ENCODE data around the gene LYZL2. TPM values are rescaled to one million over a fixed set of nuclear protein-coding genes. Genes with fewer than 3 reads are reported as not detected.
"Not testable (repeated sequence)": the region's sequence is repeated elsewhere in the genome, so short reads cannot be mapped to it uniquely, and the experiment has no call there.

Gene LYZL2
- total and polyA plus RNA-seq, 2 donors = not detected

DNA sequence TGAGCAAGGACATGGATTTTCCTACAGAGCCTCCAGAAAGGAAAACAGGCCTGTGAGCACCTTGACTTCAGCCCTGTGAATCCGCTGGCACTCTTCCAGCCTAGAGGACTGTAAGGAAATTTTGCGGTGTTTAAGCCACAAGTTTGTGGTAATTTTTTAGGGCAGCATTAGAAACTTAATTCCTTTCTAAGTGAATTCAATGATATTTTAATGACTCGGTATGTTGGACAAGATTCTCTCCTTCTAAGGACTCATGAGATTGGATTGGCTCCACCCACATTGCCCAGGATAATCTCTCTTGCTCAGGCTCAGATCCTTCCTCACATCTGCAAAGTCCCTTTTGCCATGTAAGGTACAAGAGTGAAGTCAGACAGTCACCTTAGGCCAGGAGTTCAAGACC lies 4.5 kb downstream of the LYZL2 start:
- Histone ChIP-seq H3K4me1 (ENCODE audit: insufficient read depth) (no peaks in the 10 kb centered on the region), H3K36me3 (ENCODE audit: insufficient read depth) (no peaks in the 10 kb centered on the region), H3K27ac (ENCODE audit: low read depth) (no peak overlapping the region), H3K4me3 (ENCODE audit: low read depth, low read length) (no peak overlapping the region)
- DNase-seq (ENCODE audit: extremely low spot score) = no peak
- WGBS = 88% methylated on average over 3 of the region's 3 CpGs

DNA sequence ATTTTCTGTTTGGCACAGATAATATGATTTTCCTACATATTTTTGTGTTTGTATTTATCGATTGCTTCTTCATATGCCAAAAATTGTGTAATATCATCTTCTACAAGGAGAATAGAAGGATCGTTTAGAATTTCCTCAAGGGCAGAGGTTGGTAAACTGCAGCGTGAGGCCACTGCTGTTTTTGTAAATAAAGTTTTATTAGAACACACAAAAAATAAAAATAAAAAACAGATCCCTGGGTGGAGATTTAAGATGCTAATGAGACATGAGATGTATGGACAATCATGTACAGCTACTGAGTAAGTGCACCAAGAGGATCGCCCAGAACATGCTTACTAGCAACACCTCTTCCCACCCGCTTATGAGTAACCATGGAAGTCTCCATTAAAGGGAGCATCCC lies 9.6 kb downstream of the LYZL2 start:
- Histone ChIP-seq H3K27ac (ENCODE audit: low read depth) (no peak overlapping the region), H3K4me1 (ENCODE audit: insufficient read depth) (no peaks in the 10 kb centered on the region), H3K4me3 (ENCODE audit: low read depth, low read length) (no peak overlapping the region), H3K36me3 (ENCODE audit: insufficient read depth) (no peaks in the 10 kb centered on the region)
- no peak for DNase-seq (ENCODE audit: extremely low spot score)
- 92% methylated on average over 5 of the region's 5 CpGs for WGBS

DNA sequence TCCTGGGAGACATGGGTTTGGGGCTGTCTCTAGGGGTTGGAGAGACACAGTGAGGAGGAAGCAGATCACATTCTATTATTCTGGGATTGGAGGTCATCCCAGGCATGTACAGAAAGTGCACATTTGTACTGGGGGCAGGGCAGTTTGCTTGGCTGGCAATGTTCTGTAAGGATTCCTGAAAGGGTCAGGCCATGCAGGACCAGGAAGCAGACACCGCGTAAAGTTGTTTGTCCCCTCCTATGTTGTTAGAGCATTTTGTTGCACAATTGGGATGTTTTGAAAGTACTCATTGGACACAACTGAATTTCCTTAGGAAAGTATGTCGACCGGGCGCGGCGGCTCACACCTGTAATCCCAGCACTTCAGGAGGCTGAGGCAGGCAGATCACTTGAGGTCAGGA lies 12.5 kb downstream of the LYZL2 start:
- Histone ChIP-seq H3K4me1 (ENCODE audit: insufficient read depth) (no peaks in the 10 kb centered on the region), H3K4me3 (ENCODE audit: low read depth, low read length) (no peak overlapping the region), H3K36me3 (ENCODE audit: insufficient read depth) (no peaks in the 10 kb centered on the region), H3K27ac (ENCODE audit: low read depth) (no peak overlapping the region)
- no peak for DNase-seq (ENCODE audit: extremely low spot score)
- 95% methylated on average over 7 of the region's 7 CpGs for whole genome bisulfite sequencing

DNA sequence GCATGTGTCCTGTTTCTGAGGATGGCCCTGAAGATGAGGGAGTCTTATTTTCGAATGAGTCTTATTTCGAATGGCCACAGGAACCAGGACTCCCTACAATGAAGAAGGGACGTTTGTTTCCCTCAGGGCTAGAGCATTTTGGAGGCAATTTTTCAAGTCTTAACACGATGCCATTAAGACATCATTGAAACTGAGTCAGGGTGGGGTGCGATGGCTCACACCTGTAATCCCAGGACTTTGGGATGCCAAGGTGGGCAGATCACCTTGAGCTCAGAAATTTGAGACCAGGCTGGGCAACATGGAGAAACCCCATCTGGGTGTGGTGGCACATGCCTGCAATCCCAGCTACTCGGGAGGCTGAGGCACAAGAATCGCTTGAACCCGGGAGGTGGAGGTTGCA lies 18.5 kb downstream of the LYZL2 start:
- H3K4me1 ChIP-seq (ENCODE audit: insufficient read depth); H3K27ac ChIP-seq (ENCODE audit: low read depth); H3K36me3 ChIP-seq (ENCODE audit: insufficient read depth); H3K4me3 ChIP-seq (ENCODE audit: low read depth, low read length); DNase-seq (ENCODE audit: extremely low spot score): not testable (repeated sequence)
- WGBS = 88% methylated on average over 8 of the region's 8 CpGs

DNA sequence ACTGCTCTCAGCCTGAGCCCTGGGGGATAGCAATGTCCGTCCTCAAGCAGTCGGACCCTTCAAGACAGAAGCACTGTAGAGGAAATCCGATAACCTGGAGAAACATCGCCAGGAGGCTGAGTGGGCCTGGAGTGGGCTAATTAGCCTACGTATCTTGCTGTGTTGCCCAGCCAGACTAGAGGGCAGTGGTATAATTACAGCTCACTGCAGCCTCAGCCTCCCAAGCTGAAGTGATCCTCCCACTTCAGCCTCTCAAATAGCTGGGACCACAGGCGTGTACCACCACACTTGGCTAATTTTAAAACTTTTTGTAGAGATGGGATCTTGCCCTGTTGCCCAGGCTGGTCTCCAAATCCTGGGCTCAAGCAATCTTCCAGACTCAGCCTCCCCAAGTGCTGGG lies 21.7 kb downstream of the LYZL2 start:
- Histone ChIP-seq H3K27ac (ENCODE audit: low read depth) (no peak overlapping the region), H3K4me1 (ENCODE audit: insufficient read depth) (no peaks in the 10 kb centered on the region), H3K4me3 (ENCODE audit: low read depth, low read length) (no peak overlapping the region), H3K36me3 (ENCODE audit: insufficient read depth) (no peaks in the 10 kb centered on the region)
- no peak for DNase-seq (ENCODE audit: extremely low spot score)
- 87% methylated on average over 6 of the region's 6 CpGs for WGBS

DNA sequence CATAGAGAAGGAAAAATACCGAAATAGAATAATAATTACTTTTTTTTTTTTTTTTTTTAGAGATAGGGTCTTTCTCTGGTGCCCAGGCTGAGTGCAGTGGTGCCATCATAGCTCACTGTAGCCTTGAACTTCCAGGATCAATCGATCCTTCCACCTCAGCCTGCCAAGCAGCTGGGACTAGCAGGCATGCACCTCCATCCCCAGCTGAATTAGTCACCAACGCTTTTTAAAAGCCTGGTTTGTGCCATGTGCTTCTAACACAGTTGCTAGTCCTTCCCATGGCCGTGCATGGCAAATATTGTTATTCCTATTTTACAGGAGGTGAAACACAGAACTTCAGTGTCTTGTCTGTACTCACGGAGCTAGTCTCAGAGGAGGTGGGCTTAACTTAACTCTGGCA lies 23.2 kb downstream of the LYZL2 start:
- Histone ChIP-seq H3K36me3 (ENCODE audit: insufficient read depth) (no peaks in the 10 kb centered on the region), H3K4me1 (ENCODE audit: insufficient read depth) (no peaks in the 10 kb centered on the region), H3K27ac (ENCODE audit: low read depth) (no peak overlapping the region), H3K4me3 (ENCODE audit: low read depth, low read length) (no peak overlapping the region)
- WGBS = 73% methylated on average over 5 of the region's 5 CpGs
- DNase-seq (ENCODE audit: extremely low spot score) = no peak

DNA sequence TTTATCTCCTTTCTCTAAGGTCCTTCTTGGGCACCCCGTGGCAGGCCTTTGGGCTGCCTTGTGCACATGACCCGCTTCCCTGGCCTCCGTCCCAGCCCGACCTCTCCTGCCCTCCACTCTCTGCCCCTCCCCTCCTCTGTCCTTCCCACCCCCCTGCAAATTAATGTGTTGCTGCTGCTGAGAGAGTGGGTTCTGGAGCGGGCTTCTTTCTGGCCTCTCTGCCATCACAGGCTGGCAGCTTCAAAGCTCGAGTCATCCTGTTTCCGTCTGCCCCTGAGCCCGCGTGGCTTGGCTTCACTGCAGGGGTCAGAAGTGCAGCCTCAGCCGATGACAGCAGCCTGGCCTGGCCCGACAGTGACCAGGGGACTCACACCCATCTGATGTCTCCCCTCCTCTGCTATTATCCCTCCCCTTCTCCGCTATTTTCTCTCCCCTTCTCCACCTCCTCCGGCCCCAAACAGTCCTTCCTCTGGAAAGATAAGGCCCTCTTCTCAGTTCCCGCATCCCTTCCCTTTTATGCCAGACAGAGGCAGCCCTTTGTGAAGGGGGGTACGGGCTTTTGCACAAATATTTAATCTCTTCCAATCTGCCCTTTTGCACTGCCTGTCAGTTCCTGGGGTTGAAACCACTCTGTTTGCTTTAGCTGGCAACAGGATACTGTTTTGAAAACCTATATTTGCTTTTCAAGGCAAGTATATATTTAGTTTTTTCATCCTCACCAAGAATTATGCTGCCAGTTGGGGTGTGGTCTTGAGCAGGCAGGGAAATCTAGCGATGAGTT lies 24.0 kb downstream of the LYZL2 start:
- not testable (repeated sequence) for H3K4me1 ChIP-seq (ENCODE audit: insufficient read depth); DNase-seq (ENCODE audit: extremely low spot score); H3K4me3 ChIP-seq (ENCODE audit: low read depth, low read length); H3K27ac ChIP-seq (ENCODE audit: low read depth); H3K36me3 ChIP-seq (ENCODE audit: insufficient read depth)
- WGBS = 28% methylated on average over 16 of the region's 16 CpGs

DNA sequence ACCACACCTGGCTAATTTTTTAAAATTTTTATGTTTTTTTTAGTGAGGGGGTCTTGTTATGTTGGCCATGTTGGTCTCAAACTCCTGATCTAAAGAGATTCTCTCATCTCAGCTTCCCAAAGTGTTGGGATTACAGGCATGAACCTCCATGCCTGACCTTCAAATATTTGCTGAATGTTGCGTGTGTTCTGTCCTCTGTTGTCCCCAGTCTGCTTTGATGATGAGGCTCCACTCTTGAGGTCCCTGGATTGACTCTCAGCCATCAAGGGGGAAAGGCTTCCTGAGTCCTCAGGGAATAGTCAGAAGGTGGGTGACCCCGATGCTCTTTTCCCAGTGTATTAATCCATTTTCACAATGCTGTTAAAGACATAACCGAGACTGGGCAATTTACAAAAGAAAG lies 26.0 kb downstream of the LYZL2 start:
- DNase-seq (ENCODE audit: extremely low spot score) = no peak
- H3K4me1 ChIP-seq (ENCODE audit: insufficient read depth) = no peaks in the 10 kb centered on the region
- H3K4me3 ChIP-seq (ENCODE audit: low read depth, low read length) = no peak overlapping the region
- no peaks in the 10 kb centered on the region for H3K36me3 ChIP-seq (ENCODE audit: insufficient read depth)
- H3K27ac ChIP-seq (ENCODE audit: low read depth) = no peak overlapping the region
- 97% methylated on average over 3 of the region's 3 CpGs for WGBS

DNA sequence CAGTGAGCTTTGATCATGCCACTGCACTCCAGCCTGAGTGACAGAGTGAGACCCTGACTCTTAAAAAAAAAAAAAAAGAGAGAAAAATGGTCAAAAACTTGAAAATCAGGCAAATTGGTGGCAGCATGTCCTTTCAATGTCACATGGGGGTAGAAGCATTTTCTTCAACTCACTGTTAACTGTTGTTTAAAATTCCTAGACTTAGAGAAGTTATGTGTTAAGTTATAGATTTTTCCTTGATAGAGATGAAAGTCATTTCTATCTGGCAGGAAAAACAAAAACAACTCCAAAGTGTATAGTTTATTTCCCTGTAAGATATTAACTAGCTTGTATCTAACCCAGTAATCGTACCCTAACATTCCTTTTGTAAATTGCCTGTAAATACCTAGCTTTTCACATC lies 26.8 kb downstream of the LYZL2 start:
- 30% methylated on average over 1 of the region's 1 CpG for WGBS
- Histone ChIP-seq H3K27ac (ENCODE audit: low read depth) (no peak overlapping the region), H3K4me1 (ENCODE audit: insufficient read depth) (no peaks in the 10 kb centered on the region), H3K4me3 (ENCODE audit: low read depth, low read length) (no peak overlapping the region), H3K36me3 (ENCODE audit: insufficient read depth) (no peaks in the 10 kb centered on the region)
- DNase-seq (ENCODE audit: extremely low spot score) = no peak

DNA sequence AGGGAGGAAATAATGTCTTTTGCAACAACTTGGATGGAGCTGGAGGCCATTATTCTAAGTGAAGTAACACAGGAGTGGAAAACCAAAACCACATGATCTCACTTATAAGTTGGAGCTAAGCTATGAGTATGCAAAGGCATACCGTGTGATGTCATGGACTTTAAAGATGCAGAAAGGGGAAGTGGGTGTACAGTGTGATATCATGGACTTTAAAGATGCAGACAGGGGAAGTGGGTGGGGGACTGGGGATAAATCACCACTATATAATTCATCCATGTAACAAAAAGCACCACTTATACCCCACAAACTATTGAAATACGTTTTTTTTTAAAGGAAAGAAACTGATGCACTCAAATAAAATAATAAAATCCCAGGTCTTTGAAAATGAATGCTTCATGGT lies 29.5 kb downstream of the LYZL2 start:
- 79% methylated on average over 2 of the region's 2 CpGs for WGBS
- H3K27ac ChIP-seq (ENCODE audit: low read depth) = no peak overlapping the region
- no peak for DNase-seq (ENCODE audit: extremely low spot score)
- no peaks in the 10 kb centered on the region for H3K4me1 ChIP-seq (ENCODE audit: insufficient read depth)
- H3K4me3 ChIP-seq (ENCODE audit: low read depth, low read length) = no peak overlapping the region
- no peaks in the 10 kb centered on the region for H3K36me3 ChIP-seq (ENCODE audit: insufficient read depth)

DNA sequence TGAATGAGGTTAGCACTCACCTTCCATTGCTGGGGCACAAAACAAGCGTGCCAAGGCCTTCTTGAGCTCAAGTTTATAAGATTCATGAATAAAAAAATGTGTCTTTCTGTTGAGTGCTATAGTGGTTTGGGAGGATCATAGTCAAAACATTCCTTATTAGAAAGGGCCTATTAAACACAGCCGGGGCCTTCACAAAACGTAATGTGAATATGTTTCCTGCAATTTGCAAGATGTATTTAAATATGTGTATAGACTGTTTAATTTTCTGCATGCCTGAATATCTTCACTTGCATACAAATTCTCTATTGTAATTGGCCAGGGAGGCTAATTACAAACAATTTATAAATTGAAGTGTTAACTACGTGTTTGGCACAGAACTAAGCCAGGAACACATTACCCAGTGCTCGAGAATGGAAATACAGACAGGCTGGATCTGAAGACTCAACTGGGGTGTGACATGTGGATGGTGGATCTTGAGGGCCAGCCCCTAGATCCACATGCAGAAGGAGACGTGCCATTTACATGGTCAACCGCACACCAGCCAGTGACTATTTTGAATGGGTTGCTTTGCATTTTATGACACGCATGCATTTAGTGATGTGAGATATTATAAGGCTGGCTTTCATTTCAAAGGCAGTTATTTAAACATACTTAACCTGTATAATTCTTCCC lies 31.3 kb downstream of the LYZL2 start:
- Histone ChIP-seq H3K36me3 (ENCODE audit: insufficient read depth) (no peaks in the 10 kb centered on the region), H3K27ac (ENCODE audit: low read depth) (no peak overlapping the region), H3K4me1 (ENCODE audit: insufficient read depth) (no peaks in the 10 kb centered on the region), H3K4me3 (ENCODE audit: low read depth, low read length) (no peak overlapping the region)
- no peak for DNase-seq (ENCODE audit: extremely low spot score)
- WGBS = 94% methylated on average over 8 of the region's 8 CpGs

DNA sequence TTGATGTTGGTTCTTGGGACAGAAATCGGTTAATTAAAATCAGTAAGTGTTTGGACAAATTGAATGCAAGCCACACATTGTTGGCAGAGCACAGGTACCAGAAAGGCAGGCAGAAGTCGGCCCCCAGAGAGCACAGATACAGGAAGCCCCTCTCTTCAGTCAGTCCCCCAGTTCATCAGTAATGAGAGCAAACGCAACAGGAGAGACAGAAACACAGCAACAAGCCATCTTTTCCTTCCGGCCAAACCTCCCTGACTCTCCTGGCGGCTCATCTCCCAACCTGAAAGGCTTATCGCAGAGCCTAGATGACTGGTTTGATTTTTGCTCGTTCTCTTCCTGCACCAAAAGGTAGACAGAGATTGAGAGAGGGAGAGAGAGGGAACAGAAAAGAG lies 32.1 kb downstream of the LYZL2 start:
- H3K4me3 ChIP-seq (ENCODE audit: low read depth, low read length); DNase-seq (ENCODE audit: extremely low spot score); H3K36me3 ChIP-seq (ENCODE audit: insufficient read depth); H3K4me1 ChIP-seq (ENCODE audit: insufficient read depth); H3K27ac ChIP-seq (ENCODE audit: low read depth): not testable (repeated sequence)
- 86% methylated on average over 7 of the region's 7 CpGs for WGBS

DNA sequence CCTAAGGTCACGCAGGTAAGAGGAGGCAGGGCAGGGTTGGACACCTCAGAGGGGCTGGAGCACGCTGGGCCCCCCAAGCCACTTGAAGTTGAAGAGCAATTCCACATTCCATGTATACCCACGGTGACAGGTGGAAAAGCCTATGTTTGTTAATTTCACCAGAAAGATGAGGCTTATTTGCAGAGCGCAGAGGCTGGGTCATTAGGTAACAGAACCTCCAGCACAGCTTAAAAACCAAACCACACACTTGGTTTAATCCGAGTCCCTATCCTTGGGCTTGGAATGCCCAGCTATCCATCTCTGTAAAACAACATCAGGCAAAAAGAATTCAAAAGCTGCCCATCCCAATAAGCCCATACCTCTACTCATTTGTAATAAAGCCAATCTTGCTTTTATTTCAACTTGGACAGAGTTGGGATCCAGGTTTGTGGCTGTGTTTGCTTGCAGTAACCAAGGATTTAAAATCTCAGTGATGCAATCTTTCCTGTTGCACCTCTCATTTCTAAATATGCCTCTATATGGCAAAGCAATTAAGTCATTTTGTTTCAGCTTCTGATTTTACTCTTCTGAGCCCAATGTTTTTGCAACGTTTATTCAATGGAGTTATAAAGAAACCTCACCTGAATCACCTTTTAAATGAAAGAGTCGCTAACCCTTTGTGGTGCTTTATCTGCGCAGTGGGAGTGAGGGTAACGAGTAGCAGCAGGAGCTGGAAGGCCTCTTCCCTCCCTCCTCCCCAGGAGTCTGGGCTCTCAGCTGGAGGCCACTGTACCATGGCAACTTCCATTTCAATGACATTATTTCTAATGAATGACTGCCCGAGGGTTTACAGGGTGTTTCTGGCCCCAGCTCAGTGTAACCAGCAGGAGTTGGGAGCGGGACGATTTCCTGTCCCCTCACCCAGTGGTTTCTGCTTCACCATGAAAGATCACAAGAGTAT lies 32.8 kb downstream of the LYZL2 start:
- H3K36me3 ChIP-seq (ENCODE audit: insufficient read depth); H3K27ac ChIP-seq (ENCODE audit: low read depth); H3K4me3 ChIP-seq (ENCODE audit: low read depth, low read length); H3K4me1 ChIP-seq (ENCODE audit: insufficient read depth); DNase-seq (ENCODE audit: extremely low spot score): not testable (repeated sequence)
- WGBS = 72% methylated on average over 12 of the region's 12 CpGs

DNA sequence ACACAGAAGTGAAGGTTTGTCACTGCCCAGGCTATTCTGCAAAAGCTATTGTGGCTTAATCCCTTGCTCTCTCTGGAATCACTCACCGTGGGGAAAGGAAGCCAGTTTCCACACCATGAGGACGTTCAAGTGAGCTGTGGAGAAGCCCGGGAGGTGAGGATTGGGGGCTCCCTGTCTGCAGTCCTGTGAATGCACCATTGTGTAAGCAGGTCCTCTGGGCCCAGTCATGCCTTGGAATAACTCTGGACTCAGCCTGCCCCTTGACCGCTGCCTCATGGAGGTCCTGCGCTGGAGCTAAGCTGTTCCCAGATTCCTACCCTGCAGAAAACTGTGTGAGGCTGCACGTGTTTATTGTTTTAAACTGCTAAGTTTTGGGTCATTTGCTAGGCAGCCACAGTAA lies 33.5 kb downstream of the LYZL2 start:
- no peak for DNase-seq (ENCODE audit: extremely low spot score)
- 74% methylated on average over 6 of the region's 6 CpGs for WGBS
- Histone ChIP-seq H3K4me1 (ENCODE audit: insufficient read depth) (no peaks in the 10 kb centered on the region), H3K4me3 (ENCODE audit: low read depth, low read length) (no peak overlapping the region), H3K27ac (ENCODE audit: low read depth) (no peak overlapping the region), H3K36me3 (ENCODE audit: insufficient read depth) (no peaks in the 10 kb centered on the region)
